HG03103 (cell line): ENCODE data around the gene LECT2.

Source experiments
- ATAC-seq: cut with Tn5 transposase; IDR thresholded peaks from one replicate; pipeline ENCODE4 v1.9.1; 2021; ENCODE audit warnings: low read depth; ENCODE audit not compliant: unreplicated experiment

The LECT2 gene

GRCh38 chr5:135942202-135942771 is 12.5 kb downstream of the LECT2 start:
- ATAC-seq: no peak

DNA sequence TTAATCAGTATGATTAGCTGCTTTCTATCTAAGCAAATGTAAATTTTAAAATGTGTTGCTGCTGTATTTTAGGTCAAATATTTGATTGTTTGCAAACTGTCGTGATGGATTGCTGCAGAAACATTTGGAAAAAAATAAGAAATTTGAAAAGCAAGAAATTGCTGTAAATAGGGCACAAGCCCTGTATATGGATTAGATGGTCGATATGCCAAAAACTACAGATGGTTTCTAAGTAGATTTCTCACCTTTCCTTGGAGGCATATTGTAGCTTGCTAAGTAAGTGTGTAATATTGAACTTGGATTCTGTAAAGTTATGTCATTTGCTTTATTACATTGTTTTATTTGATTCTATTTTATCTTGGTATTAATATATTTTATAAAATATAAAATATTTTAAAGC is 13.1 kb downstream of the LECT2 start:
- ATAC-seq: no peak

- ATAC-seq: no peak
Measured at GRCh38 chr5:135937245-135937911, 17.4 kb downstream of the LECT2 start.

- ATAC-seq: no peak
Measured at GRCh38 chr5:135934939-135935338, 19.8 kb downstream of the LECT2 start.

- ATAC-seq: no peak
Measured at GRCh38 chr5:135930949-135931295, 23.9 kb downstream of the LECT2 start.

GRCh38 chr5:135930029-135930948 is 24.5 kb downstream of the LECT2 start:
- no peak for ATAC-seq

- no peak for ATAC-seq
Measured at GRCh38 chr5:135921388-135921787, 33.4 kb downstream of the LECT2 start.

DNA sequence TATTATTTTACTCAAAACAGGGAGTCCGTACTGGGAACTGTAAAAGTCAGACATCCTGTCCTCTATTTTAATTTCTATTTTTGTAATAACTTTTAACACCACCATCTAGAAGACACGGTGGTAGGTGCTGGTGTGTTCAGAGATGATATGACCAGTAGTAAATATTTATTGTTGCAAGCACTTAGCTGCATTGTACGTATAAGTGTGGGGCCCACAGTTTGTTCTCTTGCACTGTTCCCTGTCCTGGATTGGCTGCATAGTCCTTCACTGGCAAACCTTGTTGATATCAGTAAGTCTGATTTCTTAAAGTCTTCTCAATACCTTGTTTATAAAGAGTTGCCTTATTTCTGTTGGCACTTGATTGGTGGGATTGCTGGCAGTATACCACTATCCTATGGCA is 34.6 kb downstream of the LECT2 start:
- ATAC-seq: no peak

GRCh38 chr5:135916638-135917263 is 38.0 kb downstream of the LECT2 start:
- no peak for ATAC-seq

- no peak for ATAC-seq
Measured at GRCh38 chr5:135915466-135916001, 39.2 kb downstream of the LECT2 start.

GRCh38 chr5:135913713-135914626 is 40.8 kb downstream of the LECT2 start:
- no peak for ATAC-seq

DNA sequence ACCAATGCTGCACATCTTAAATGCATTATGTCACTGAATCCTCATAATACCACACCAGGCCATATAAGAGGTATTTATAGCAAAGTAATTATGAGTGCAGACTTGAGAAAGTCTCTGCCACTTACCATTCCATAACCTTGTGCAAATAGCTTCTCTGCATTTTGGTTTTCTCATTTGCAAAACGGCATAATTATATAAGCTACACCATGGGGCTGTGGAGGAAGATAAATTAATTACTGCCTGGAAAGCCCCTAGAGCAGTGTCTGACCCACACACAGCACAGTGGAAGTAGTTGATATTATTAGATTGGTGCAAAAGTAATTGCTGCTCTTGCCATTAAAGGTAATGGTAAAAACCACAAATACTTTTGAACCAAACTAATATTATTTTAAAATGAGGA is 49.6 kb downstream of the LECT2 start:
- ATAC-seq: no peak

- no peak for ATAC-seq
Measured at GRCh38 chr5:135901633-135902032, 53.1 kb downstream of the LECT2 start.

- ATAC-seq: no peak
Measured at GRCh38 chr5:135900276-135900675, 54.5 kb downstream of the LECT2 start.

GRCh38 chr5:135898651-135899050 is 56.1 kb downstream of the LECT2 start:
- ATAC-seq: no peak
